A204.1 (cell line): ENCODE results near the gene GH2.
"Not testable (repeated sequence)": the region's sequence is repeated elsewhere in the genome, so short reads cannot be mapped to it uniquely, and the experiment has no call there.

Source experiments
- FAIRE-seq: peaks from 2 replicates; lab custom pipeline; 2012; peaks lifted over from hg19 to GRCh38; lab: Jason Lieb, UNC

The GH2 gene

GRCh38 chr17:63881935-63882601 is at the start of gene GH2:
Gene GH2 (minus strand): TSS chr17:63881944. CDS start chr17:63881801, 143 bp downstream.
- no peak for FAIRE-seq

- no peak for FAIRE-seq
These were observed 49.3 kb upstream of the GH2 start for GRCh38 chr17:63930951-63931575.

DNA sequence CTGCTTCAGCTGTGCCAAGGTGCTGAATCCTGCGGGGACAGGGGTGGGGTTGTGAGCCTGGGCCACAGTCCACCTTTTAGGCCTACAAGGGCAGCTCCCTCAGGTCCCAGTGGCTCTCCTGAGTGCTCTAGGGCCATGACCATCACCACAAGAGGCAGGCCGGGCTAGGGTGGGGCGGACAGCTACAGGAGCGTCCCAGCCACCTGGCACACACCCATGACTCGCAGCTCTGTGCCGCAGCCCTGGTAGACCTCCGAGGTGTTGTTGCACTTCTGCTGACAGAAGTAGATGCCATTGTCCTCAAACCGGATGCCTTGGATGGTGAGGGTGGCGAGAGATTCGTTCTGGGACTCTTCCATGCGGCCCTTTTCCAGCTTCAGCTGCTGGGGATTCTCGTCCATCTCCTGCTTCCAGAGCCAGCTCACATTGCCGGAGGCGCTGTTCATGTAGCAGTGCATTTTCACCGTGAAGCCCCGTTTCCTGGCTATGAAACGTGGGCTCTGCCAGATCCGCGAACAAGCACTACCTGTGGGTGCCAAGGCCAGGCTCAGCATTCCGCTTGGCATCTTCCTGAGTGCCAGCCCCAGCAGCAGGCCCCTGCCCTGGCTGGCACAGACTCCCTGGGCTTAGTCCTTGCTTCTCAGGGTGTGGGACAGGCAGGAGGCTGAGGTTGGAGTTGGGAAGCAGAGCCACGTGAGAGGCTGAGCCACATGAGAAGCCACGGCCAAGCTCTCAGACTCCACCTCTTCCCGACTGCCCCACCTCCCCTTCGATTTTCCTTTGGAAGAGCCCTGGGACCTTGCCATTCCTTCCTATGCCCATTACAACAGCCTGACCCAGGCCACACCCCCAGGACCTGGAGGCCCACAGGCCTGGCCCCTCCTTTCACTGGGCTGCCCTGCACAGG is 48.4 kb upstream of the GH2 start:
- FAIRE-seq = no peak

- no peak for FAIRE-seq
These were observed 47.4 kb upstream of the GH2 start for GRCh38 chr17:63928966-63929695.

- FAIRE-seq = no peak
These were observed 46.5 kb upstream of the GH2 start for GRCh38 chr17:63928172-63928666.

- FAIRE-seq = no peak
These were observed 45.9 kb upstream of the GH2 start for GRCh38 chr17:63927464-63928171.

DNA sequence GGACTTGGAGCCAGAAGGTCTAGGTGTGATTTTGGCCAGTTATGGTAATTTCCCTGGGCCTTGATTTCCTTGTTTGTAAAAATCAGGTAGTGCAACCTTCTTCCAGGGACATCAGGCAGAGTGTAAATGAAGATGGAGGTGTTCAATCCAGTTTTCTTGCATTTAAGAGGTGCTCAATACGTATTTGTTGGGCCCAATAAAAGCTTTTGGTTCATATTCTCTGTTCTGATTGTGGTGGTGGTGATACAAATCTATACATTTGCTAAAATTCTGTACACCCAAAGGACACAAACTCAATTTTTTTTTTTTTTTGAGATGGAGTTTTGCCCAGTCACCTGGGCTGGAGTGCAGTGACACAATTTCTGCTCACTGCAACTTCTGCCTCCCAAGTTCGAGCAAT is 44.4 kb upstream of the GH2 start:
- no peak for FAIRE-seq

- no peak for FAIRE-seq
These were observed 43.9 kb upstream of the GH2 start for GRCh38 chr17:63925615-63926014.

DNA sequence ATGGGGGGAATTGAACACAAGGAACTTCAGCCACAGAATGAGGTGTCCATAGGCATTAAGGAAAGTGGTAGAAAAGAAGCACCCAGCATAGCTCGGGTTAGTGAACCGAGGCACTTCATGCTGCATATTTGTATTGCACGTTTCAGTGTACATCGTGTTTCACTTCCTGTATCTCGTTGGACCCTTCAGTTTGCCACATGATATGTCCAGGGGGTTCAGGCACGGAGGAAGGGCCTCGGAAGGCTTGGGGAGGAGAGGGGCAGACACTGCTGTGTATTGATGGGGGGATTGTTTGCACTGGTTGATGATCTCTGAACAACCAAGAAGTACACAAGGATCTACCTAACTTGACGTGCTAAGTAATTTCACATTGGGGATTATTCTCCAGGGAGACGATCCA is 40.7 kb upstream of the GH2 start:
- FAIRE-seq = not testable (repeated sequence)

DNA sequence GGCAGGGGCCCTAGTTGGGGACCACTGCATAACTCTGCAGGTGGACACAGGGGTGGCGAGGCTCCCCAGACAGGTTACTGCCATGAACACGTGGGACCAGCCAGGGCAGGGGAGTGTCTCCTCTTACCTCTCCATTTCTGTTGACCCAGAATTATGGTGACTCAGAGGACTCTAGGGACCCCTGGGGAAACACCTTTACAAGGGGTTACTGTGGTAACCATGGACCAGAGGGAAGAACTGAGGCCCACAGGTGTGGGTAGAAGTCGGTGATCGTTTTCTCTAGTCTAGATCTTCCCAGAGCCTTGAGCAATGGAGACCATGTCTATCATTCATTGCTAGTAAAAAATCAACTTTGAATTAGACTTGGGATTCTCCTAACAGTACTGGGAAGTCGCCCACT is 39.0 kb upstream of the GH2 start:
- FAIRE-seq = not testable (repeated sequence)

- not testable (repeated sequence) for FAIRE-seq
These were observed 38.3 kb upstream of the GH2 start for GRCh38 chr17:63920050-63920449.

GRCh38 chr17:63919311-63919723 is 37.6 kb upstream of the GH2 start:
- FAIRE-seq = no peak

GRCh38 chr17:63918789-63919305 is 37.1 kb upstream of the GH2 start, which contains the start of gene GH1:
Gene GH1 (minus strand): TSS chr17:63918839. CDS start chr17:63918776, 63 bp downstream.
- not testable (repeated sequence) for FAIRE-seq

DNA sequence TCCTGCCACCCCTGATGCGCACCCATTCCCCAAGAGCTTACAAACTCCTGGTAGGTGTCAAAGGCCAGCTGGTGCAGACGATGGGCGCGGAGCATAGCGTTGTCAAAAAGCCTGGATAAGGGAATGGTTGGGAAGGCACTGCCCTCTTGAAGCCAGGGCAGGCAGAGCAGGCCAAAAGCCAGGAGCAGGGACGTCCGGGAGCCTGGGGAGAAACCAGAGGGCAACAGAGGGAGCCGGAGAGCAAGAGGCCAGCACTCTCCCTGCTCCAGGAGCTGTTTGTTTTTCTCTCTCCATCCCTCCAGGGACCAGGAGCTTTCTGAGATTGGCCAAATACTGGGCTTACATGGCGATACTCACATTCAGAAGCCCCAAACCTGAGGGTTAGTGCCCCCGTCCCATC is 36.6 kb upstream of the GH2 start:
- FAIRE-seq = no peak

DNA sequence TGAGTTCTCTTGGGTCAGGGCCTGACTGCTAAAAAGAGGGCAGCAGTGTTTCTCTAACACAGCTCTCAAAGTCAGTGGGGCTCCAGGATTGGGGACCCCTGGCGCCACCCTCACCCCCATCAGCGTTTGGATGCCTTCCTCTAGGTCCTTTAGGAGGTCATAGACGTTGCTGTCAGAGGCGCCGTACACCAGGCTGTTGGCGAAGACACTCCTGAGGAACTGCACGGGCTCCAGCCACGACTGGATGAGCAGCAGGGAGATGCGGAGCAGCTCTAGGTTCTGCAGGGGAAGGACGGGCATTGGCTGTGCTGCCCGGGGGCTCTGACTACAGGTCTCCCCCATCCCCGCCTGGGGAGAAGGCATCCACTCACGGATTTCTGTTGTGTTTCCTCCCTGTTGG is 35.9 kb upstream of the GH2 start:
- no peak for FAIRE-seq

GRCh38 chr17:63917206-63917605 is 35.5 kb upstream of the GH2 start:
- not testable (repeated sequence) for FAIRE-seq

DNA sequence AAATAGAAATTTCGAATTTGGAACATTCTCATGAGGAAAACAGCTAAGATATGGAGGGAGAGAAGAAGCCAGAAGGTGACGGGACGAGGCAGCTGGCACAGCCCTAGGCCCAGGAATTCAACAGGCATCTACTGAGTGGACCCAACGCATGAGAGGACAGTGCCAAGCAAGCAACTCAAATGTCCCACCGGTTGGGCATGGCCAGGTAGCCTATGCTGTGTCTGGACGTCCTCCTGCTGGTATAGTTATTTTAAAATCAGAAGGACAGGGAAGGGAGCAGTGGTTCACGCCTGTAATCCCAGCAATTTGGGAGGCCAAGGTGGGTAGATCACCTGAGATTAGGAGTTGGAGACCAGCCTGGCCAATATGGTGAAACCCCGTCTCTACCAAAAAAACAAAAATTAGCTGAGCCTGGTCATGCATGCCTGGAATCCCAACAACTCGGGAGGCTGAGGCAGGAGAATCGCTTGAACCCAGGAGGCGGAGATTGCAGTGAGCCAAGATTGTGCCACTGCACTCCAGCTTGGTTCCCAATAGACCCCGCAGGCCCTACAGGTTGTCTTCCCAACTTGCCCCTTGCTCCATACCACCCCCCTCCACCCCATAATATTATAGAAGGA is 34.9 kb upstream of the GH2 start:
- FAIRE-seq = no peak

DNA sequence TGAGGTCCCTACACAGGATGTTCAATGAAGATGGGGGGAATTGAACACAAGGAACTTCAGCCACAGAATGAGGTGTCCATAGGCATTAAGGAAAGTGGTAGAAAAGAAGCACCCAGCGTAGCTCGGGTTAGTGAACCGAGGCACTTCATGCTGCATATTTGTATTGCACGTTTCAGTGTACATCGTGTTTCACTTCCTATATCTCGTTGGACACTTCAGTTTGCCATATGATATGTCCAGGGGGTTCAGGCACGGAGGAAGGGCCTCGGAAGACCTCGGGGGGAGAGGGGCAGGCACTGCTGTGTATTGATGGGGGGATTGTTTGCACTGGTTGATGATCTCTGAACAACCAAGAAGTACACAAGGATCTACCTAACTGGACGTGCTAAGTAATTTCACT is 34.0 kb upstream of the GH2 start:
- not testable (repeated sequence) for FAIRE-seq

- FAIRE-seq = no peak
These were observed 32.7 kb upstream of the GH2 start for GRCh38 chr17:63914471-63914870.

DNA sequence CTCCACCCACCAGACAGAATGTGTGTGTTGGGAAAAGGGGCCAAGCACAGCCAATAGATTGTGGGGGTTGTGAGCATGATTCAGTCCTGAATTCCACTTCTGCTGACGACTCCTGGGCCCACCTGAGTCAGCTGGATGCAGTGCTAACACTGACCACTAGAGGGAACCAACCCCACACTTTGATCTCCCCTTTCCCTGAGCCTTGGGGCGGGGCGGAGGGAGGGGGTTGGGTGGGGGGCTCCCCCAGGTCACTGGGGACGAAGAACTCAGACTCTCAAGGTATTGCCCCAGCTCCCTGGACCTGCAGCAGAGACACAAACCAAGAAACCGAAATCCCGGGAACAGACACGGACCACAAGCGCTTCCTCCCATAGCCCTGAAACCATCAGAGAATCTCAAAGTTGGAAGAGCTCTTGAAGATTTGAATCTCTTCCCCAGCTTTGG is 29.9 kb upstream of the GH2 start:
- FAIRE-seq = no peak
